GM13976 (cell line): ENCODE measurements around the gene CATSPERZ.
A peak's percentile ranks its signal among the peaks of the same experiment; 100 is the strongest.

Experiments used
- DNase-seq: peaks from one replicate; pipeline ENCODE4 v3.0.0; 2012; ENCODE audit warnings: low spot score
- CTCF ChIP-seq: IDR thresholded peaks from 2 replicates; pipeline ENCODE4 v1.5.1; 2012; ENCODE audit warnings: borderline replicate concordance, mild to moderate bottlenecking; ENCODE audit not compliant: insufficient read depth; ENCODE audit errors: extremely low read depth, missing control alignments, control extremely low read depth
- in situ Hi-C: fragments of 300-500 bp; cut with MboI; formaldehyde crosslinking; loops from one replicate; pipeline ENCODE4 v1.12.0; 2022; ENCODE audit warnings: low sequenced_read_pairs, mixed read lengths, inconsistent platforms; ENCODE audit not compliant: unreplicated experiment

CATSPERZ gene

GRCh38 chr11:64284962-64285884 is 14.9 kb upstream of the CATSPERZ start, which contains the start of gene GPR137:
Gene GPR137, plus strand, starts transcription at chr11:64285848. Its CDS starts 677 bp downstream, at chr11:64286525.
- peak; percentile 95 for DNase-seq
- TF ChIP-seq CTCF, result no peak
- in situ Hi-C loops, result loop anchor here (25.0 kb wide), 1 partner anchor 298 kb away; the partner anchor contains the start of gene OTUB1

GRCh38 chr11:64285885-64286800 is 14.0 kb upstream of the CATSPERZ start:
- TF ChIP-seq CTCF, result no peak
- in situ Hi-C loops, result loop anchor here (25.0 kb wide), 1 partner anchor 299 kb away; the partner anchor contains the start of gene OTUB1
- DNase-seq, result no peak

- TF ChIP-seq CTCF, result no peak
- DNase-seq, result no peak
- in situ Hi-C loops, result loop anchor here (25.0 kb wide), 1 partner anchor 299 kb away; the partner anchor contains the start of gene OTUB1
Measured at GRCh38 chr11:64286801-64287159, 13.4 kb upstream of the CATSPERZ start.

- DNase-seq, result no peak
- no peak for TF ChIP-seq CTCF
- in situ Hi-C loops, result loop anchor here (25.0 kb wide), 1 partner anchor 301 kb away; the partner anchor contains the start of gene OTUB1
Measured at GRCh38 chr11:64287676-64288352, 12.3 kb upstream of the CATSPERZ start.

- TF ChIP-seq CTCF, result no peak
- in situ Hi-C loops, result loop anchor here (25.0 kb wide), 1 partner anchor 301 kb away; the partner anchor contains the start of gene OTUB1
- DNase-seq, result no peak
Measured at GRCh38 chr11:64288353-64288750, 11.8 kb upstream of the CATSPERZ start.
